PFSK-1 (cell line): Measurements from ENCODE around the gene TUBB.

Experiments
- FOXP2 ChIP-seq: optimal IDR thresholded peaks from 2 replicates; pipeline ENCODE3; 2011; ENCODE audit warnings: borderline replicate concordance, control low read depth, inconsistent platforms; ENCODE audit not compliant: insufficient read depth; ENCODE audit errors: extremely low read length, extremely low read depth
- POLR2AphosphoS5 ChIP-seq: IDR thresholded peaks from 2 replicates; pipeline ENCODE4 v1.6.1; 2012; ENCODE audit warnings: low read depth, mild to moderate bottlenecking, control low read depth, low read length, moderate library complexity
- SIN3A ChIP-seq: IDR thresholded peaks from 2 replicates; pipeline ENCODE4 v1.6.1; 2012; ENCODE audit warnings: mild to moderate bottlenecking, low read length, moderate library complexity, borderline replicate concordance; ENCODE audit not compliant: insufficient read depth
- TAF1 ChIP-seq: IDR thresholded peaks from 2 replicates; pipeline ENCODE4 v1.6.1; 2012; ENCODE audit warnings: low read length, control low read depth, borderline replicate concordance; ENCODE audit not compliant: insufficient read depth
- TF ChIP-seq, protein P1 (sequence below), 2 experiments: IDR thresholded peaks; 2 replicates each; pipeline versions ENCODE4 v1.6.1 to v1.8.0; 2011 to 2012; ENCODE audit warnings: low read depth in 2 of 2, low read length in 2 of 2, control low read depth in 1 of 2, inconsistent platforms in 1 of 2, mild to moderate bottlenecking in 1 of 2, moderate library complexity in 1 of 2; ENCODE audit not compliant: insufficient read depth in 1 of 2

The TUBB gene

DNA sequence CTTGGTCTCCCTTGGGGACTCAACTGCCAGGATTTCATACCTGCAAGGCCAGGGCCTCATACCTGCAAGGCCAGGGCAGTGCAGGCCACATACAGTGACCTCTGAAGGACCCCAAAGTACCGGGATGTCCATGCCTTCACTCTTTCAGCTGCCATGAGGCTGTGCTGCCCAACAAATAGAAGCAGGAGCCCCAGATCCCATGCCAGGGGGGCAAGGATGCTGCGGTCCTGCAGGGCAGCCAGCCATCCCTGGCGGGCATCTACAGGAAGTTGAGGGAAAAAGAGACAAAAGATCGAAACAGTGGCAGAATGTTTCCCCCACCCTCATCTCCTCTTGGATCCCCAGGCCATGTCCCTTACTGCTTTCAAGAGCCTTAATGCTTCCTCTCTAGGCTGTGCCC, 30.2 kb upstream of the TUBB start:
- TF ChIP-seq SIN3A (no peak), FOXP2 (no peak), TAF1 (no peak), POLR2AphosphoS5 (no peak)
- TF ChIP-seq, protein P1, sequence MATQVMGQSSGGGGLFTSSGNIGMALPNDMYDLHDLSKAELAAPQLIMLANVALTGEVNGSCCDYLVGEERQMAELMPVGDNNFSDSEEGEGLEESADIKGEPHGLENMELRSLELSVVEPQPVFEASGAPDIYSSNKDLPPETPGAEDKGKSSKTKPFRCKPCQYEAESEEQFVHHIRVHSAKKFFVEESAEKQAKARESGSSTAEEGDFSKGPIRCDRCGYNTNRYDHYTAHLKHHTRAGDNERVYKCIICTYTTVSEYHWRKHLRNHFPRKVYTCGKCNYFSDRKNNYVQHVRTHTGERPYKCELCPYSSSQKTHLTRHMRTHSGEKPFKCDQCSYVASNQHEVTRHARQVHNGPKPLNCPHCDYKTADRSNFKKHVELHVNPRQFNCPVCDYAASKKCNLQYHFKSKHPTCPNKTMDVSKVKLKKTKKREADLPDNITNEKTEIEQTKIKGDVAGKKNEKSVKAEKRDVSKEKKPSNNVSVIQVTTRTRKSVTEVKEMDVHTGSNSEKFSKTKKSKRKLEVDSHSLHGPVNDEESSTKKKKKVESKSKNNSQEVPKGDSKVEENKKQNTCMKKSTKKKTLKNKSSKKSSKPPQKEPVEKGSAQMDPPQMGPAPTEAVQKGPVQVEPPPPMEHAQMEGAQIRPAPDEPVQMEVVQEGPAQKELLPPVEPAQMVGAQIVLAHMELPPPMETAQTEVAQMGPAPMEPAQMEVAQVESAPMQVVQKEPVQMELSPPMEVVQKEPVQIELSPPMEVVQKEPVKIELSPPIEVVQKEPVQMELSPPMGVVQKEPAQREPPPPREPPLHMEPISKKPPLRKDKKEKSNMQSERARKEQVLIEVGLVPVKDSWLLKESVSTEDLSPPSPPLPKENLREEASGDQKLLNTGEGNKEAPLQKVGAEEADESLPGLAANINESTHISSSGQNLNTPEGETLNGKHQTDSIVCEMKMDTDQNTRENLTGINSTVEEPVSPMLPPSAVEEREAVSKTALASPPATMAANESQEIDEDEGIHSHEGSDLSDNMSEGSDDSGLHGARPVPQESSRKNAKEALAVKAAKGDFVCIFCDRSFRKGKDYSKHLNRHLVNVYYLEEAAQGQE (IDR thresholded peaks at IDR 0.05; ENCODE audit: insufficient read depth in 1 of 2, low read depth in 2 of 2, low read length in 2 of 2) = no peak

DNA sequence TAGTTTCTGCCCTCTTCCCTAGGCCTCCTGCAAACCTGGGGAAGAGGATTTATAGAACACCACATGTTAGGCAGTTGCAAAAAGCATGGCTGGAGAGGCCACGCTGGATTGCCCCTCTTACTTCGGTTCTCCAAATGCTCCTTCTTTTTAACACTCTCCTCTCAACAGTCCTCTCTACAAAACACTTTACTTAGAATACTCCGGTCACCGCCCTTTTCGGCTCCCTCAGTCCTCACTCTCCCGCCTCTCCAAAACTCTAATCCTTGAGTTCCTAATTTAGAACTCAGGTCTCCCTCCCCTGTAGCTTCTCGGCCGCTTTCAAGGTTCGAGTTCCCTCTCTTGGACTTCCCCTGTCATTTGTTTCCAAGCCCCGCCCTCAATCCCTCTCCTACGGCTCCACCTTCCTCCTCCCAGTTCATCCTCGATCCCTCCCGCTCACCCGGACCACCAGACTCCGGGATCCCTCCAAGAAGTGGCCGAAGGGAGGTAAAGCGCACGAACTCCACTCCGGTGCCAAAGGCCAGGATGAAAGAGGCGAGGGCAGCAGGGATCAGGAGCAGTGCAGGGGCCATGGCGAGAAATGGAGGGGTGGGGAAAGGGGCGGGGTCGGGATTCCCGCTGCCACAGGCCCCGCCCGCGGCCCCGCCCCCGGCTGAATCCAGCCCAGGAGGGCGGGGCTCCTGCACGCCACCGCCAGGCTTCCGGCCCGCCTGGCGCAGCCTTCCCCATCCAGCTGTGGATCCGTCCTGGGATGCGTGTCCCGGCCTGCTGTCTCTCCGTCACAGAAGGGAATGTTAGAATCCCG, 29.5 kb upstream of the TUBB start, which contains the start of gene NRM:
NRM (minus strand) TSS at position 582 of the 805 bp plus-strand sequence; CDS start at position 572, 10 bp downstream.
- TF ChIP-seq TAF1 (peak; percentile 71; the same call in 1 of the 2 replicates), POLR2AphosphoS5 (peak; percentile 73), SIN3A (peak; percentile 93; the same call in 1 of the 2 replicates)
- TF ChIP-seq, protein P1 (IDR thresholded peaks at IDR 0.05; ENCODE audit: insufficient read depth in 1 of 2, low read depth in 2 of 2, low read length in 2 of 2) = no peak

DNA sequence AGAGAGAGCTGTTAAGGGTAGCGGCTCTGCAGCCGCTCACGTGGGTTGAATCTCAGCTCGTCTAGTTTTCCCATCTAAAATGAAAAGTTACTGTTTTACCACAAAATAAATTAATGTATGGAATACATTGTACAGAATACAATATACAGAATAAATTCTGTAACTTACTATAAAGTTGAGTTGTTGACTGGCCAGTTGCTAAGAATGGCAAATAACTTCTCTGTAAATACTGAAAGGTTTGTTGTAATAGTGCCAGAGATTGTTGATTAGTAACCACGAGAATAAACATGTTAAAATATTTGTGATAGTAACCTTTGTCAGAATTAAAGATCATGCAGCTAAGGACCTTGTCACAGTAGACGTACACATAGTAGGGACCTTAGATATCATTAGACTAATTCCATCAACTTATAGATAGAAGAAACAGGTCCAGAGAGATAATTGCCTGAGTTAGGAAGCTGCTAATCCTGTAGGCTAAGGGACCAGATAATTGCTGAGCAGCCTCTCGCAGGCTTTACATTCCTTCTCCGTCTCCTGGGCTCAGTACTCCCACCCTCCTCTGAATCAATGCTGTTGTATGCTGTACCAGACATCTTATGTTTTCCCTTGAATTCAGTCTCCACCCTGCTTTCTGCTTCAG, 28.8 kb upstream of the TUBB start:
- TF ChIP-seq TAF1 (no peak), SIN3A (no peak), POLR2AphosphoS5 (no peak), FOXP2 (no peak)
- TF ChIP-seq, protein P1 (IDR thresholded peaks at IDR 0.05; ENCODE audit: insufficient read depth in 1 of 2, low read depth in 2 of 2, low read length in 2 of 2) = no peak

DNA sequence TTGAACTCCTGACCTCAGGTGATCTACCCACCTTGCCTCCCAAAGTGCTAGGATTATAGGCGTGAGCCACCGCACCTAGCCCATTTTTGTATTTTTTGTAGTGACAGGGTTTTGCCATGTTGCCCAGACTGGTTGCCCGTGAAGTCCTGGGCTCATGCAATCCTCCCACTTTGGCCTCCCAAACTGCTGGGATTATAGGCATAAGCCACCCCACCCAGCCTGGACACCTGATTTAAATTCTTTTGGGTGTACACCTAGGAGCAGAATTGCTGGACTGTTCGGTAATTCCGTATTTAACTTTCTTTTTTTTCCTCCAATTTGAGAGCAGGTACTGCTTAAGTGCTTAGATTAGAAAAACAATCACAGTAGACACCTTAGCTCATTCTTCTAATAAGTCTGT, 23.7 kb upstream of the TUBB start:
- TF ChIP-seq SIN3A (no peak), TAF1 (no peak), POLR2AphosphoS5 (no peak), FOXP2 (no peak)
- TF ChIP-seq, protein P1 (IDR thresholded peaks at IDR 0.05; ENCODE audit: insufficient read depth in 1 of 2, low read depth in 2 of 2, low read length in 2 of 2) = no peak
